ENCODE data around the gene MAD1L1.

MAD1L1 gene

DNA sequence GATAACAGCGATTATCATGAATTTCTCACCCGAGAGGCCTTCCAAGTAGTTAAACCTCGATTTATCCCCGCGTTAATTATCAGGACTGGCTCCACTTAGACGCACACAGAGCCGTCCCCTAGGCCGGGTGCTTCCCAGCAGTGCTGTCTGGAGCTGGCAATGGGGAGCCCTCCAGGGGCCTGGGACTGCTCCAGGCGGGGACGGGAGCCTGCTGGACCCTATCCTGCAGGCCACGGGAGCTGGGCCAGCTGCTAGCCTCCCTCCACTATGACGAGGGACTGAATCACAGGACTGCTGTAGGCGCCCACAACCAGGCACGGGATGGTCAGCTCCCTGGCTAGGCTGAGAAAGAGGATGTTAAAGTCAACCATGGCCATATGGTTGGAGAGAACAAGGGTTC is 333.5 kb downstream of the MAD1L1 start:
- peak; percentile 5 for DNase-seq

DNA sequence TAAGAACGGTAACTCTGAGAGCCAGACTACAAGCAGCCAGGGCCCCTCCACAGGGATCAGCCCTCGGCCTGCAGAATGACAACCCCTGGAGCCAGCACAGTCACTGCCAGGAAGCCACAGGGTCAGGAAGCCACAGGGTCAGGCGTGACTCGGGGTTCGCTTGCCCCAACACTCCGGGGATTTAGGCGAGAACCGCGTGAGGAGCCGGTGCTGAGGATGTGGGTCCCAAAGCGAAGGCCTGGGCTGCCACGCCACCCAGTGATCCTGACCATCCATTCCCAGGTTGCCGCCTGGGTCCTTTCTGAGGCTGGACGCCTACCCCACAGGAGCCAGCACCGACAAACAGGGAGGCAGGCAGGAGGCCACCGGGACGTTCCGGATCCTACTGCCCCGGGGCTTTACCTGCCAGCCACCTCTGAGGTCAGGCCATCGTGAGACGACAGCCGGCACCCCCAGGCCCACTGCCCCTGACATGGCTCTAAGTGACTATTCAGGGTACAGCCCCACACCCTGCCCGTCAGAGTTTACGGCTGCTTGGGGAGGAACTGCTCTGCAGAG is 334.0 kb downstream of the MAD1L1 start:
- DNase-seq, result no peak

DNA sequence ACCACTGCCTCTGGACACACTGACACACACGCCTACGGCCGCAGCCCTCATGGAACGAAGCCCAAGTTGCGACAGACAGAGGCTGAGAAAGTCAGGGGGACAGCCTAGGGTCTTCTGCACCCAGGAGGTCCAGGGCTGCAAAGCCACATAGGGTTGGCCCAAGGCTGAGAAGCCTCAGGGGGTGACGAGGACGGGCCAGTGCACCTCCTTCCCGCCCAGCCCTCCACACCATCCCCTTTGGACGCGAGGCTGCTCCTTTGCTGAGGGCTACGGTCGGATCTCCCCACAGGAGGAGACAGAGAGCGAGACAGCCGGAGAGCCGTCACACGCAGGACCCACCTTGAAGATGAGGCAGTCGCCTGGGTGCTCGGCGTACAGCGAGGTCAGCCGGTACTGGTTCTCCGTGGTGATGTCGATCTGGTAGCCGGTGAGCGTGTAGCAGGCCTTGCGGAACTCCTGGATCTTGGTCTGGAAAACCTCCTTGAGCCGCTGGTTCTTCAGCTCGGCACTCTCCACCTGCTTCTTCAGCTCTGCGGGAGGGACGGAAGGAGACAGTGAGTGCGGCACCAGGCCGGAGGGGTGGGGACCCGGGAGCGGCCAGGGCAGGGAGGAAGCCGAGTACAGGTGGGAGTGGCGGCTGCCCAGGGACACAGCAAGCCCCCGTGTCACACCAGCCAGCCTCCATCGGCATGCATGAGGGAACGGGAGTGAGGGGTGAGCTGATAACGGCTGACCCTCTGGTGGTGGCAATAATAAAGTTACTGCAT is 334.7 kb downstream of the MAD1L1 start:
- DNase-seq, result no peak

DNA sequence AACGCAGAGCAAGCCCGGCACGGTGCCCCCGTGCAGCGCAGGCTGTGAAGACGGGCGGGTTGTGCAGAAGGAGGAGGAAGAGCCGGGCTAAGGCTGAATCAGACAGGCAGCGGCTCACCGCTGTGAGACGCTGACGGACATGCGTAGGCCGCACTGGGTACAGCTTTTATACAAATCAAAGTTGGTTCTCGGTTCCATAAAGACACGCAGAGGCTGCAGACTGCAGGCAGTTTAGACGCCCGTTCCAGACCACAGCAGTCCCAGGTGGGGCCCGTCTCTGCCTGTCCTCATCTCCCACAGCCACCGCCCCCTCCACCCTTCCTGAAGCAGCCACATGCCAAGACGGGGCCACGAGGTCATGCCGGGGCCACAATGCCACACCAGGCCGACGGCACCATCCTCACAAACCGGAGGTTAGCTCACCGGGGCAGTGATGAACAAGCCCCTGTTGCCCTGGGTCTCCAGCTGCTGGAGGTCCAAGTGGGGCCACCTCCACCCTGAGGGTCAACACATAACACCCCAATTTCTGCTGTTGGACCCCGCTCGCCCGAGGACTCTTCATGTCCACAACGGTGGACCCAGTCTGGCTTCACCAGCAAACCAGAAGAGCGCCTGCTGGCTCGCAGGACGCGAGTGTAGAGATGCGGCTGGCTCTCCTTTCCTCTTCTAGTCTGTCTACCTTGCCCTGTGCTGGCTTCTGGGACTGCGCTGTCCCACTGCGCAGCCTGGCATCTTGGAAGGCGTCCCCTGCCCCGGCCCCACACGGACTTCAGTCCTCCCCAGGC is 335.5 kb downstream of the MAD1L1 start:
- no peak for DNase-seq

DNA sequence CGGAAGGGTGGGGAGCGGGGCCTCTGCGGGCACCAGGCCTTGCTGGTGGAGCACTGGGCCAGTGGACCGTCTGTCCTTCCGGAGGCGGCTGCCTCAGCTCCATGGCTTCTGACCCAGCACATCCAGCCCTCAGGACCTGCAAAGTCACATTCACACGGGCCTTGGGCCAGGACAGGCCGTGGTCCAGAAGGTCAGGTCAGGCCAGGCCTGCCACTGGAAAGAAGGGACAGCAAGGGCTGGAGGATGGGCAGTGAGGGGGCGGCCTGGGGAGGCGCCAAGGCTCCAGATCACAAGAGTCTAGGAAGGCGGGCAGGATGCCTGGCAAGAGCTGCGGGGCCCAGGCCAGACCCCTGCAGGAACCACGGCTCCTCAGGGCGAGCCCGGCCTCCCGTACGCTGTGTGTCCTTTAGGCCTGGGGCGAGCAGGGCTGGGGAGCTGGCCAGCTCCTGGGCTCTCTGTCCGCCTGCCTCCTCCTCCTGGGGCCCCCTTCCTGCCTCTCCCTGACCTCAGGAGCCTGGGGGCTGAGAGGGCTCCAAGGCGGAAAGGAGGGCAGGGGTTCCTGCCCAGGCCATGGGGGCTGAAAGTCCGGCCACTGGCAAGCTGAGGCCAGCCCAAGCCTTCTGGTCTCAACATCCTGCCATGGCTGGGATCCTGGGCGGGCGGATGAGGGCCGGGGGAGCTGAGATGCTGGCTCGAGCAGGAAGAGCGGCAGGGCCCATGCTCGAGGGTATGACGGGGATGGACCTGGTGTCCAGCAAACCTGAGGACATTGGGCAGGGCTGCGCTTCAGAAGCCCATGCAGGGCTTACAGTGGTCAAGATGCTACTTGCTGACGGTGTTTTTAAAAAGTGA is 336.9 kb downstream of the MAD1L1 start:
- no peak for DNase-seq

DNA sequence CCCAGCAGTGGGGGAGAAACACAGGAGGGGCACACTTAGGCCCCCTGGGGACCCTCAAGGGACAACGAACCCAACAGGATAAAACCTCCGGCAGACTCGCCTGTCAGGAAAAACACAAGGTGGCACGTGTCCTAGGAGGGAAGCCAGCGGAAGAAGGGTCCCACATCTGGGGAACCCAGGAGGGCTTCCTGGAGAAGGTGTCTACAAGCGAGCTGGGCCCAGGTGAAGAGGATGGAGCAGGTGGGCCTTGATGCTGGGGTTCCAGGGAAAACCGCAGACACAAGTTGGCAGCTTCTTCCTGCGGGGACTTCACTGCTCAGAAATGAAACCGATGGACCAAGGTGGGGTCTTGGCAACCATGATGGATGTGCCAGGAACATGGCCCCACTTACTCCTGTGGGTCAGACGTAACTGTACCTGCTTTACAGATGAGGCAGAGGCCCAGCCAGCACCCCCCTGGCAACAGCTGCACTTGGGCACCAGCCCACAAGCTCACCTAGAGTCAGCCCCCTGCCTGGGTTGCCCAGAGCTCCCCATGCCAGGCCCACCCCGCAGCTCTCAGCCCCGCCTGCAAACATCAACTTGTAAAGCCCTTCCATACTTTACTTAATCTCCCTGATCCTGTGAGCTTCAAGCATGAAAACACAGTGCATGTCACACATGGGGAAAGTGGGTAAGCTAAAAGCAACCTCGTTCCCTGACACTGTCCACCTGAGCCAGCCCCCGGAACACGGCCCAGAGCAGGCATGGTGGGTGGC is 337.7 kb downstream of the MAD1L1 start:
- DNase-seq, result no peak

DNA sequence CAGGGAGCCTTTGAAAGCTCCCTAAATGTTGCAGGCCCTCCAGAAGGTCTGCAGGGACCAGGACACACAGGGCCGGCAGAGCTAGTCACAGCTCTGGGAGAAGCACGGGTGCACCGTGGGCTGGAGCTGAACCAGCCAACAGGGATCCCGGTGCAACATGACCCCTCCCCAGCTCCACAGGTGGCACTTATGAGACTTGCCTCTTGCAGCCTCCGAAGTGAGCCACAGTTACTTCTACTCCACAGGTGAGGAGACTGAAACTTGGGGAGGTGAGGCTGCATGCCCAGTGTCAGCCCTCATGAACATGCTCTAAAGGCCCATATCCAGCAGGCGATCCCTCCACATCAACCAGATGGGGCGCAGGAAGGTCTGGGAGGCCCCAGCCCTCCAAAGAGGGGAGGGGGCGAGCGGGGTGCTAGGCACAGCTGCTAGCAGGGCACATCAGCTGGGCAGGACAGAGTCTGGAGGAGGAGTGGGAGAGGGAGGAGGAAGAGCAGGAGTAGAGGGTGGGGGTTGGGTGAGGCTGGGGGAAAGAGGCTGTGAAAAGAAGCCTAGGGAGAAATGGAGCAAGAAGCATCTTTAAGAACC is 338.3 kb downstream of the MAD1L1 start:
- no peak for DNase-seq

DNA sequence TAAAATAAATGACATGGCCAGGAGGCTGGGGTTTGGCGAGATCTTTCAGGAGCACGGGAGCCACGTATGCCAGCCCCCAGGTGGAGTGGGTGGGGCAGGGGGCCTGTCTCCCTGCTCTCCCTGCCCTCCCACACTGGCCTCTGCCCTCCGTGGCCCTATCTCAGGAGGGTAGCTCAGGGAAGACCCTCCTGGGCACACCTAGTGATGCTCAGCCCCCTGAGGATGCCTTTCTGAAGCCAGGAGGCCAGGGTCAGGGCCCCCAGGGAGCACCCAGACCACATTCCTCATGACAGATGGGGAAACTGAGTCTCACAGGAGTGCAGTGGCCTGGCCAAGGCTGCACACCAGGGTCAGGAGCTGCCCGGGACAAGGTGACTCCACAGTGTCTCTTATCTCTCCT is 339.3 kb downstream of the MAD1L1 start:
- DNase-seq, result no peak

DNA sequence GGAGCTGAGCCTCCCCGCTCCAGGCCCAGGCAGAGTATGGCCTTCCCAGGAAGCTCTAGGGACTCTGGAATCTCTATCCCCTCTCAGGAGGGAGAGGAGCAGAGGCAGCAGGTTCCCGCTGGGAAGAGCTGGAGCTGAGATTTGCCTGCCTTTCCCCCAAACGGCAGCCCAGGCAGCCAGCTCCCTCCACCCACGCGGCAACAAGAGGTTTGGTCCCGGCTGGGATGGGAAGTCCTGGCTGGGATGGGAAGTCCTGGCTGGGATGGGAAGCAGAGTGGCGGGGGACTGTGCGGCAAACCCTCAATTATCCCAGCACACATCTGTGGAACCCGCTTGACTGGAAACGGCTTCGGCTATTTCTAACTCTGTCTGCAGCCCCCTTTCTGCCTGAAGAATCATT is 339.7 kb downstream of the MAD1L1 start:
- DNase-seq, result no peak

DNA sequence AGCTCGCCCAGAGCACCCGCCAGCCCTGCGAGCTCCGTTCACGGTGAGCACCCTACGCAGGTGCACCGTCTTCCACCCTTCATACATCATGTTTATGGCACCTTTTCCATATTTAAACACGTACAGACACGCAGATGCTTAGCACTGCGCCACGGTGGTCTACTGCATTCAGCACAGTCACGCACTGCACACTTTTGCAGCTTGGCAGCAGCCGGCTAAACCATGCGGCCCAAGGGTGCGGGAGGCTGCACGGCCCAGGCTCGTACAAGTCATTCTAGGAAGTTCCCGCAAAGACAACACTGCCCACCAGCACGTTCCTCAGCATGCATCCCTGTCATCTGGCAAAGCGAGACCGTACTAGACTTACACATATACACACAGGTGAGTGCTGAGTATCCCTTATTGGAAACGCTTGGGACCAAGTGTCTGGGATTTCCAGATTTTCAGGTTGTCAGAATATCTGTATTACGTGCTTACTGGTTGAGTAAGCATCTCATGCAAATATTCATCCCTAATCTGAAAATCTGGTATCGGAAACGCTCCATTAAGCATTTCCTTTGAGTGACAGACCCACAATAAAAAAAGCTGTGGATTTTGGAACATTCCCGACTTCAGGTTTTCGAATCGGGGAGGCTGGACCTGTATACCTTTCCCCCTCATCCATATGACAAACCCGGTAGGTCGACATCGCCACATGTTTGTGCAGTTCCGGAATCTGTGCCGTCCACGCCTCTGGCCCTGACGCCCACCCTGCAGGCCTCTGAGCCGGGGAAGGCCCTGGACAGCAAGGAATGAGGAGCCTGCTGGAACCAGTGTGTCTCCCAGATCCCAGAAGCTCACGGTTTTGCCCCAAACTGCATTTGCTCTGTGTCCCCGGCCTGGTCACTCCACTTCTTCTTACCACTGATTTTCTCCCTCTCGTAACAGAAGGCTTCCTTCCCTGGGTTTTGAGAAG is 340.5 kb downstream of the MAD1L1 start:
- no peak for DNase-seq

DNA sequence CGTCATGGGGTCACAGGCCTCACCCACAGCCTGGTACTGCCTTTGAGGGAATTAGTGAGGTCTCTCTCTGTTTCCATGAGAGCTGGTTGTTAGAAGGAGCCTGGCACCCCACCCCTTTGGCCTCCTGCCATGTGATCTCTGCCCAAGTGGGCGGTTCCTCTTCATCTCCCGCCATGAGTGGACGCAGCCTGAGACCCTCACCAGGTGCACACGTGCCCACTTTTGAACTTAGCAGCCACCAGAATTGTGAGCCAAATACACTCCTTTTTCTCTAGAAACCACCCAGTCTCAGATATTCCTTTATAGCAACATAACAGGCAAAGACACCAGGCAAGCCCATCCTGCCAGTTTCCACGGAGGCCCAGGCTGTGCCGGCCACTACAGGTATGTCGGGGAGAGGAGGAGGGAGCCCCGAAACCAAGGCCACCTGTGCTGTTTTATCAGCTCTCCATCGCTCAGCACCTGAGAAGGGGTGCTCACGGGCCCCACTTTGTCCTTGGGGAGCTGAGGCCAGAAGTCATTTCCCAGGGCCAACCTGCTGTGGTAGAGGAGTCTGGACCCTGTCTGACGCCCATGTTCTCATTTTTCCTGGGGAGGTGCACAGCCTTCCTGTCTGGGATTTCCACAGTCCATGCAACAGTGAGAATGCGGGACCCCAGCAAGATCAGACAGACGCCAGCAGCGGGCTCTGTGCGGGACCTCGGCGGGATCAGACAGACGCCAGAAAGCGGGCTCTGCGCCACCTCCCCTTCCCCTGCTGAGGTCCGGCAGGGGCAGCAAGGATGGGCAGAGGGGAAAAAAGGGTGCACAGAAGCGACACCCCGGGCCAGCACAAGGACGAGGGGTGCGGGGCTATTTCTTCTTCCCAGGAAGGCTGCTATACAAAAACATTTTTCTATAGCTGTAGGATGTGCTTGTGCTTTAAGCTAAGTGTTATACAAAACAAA is 342.2 kb downstream of the MAD1L1 start:
- DNase-seq, result no peak

DNA sequence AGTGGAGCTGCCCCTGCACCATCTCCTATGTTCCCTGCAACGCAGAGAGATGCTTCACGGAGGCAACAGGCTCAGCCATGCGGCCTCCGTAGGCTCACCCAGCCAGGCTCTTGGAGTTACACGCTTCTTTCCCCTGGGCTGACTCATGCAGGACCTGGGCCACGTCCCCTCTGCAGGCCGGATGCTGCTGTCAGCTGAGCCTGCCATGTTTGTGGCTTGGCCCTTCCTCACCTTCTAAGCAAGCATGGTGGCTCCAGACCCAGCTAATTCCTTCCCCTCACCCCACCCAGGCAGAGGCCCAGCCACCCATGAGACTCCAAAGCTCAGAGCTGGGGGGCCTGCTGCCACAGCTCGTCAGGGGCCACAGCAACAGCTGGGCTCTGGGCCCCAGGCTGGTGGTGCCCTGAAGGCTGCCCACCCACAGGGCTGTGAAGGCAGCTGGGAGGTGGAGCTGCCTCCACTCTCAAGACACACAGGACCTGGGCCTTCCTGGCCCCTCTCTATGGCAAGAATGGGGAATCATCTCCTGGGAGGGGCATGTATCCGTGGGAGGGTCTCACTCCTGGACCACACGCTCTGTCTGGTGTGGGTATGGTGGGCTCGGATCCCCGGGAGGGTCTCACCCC is 343.1 kb downstream of the MAD1L1 start:
- peak; percentile 30 for DNase-seq

DNA sequence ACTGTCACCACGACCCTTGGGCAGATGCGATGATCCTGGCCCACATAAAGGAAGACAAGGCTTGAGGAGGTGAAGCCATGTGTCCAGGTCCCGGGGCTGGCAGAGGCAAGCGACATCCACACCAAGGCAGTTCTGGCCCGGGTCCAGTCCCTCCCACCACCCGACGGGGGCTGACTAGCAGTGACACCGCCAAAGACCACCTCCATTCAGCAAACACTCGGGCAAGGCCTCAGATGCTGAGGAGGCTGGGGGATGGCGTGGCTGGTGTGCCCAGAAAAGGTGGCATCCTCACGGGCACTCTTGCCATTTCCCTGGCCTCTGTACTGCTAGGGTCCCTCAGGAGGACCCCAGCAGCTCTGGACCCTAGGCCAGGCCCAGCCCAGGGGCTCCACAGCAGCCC is 343.7 kb downstream of the MAD1L1 start:
- no peak for DNase-seq

DNA sequence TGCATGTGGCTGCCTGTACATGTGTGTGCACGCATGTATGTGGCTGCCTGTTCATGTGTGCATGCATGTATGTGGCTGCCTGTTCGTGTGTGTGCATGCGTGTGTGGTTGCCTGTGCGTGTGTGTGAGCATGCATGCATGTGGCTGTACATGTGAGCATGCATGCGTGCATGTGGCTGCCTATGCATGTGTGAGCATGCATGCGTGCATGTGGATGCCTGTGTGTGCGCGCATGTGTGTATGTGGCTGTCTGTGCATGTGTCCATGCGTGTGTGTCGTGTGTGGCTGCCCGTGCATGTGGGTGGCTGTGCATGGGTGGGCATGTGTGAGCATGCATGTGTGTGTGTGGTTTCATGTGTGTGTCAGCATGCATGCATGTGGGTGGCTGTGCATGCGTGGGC is 344.3 kb downstream of the MAD1L1 start:
- no peak for DNase-seq

DNA sequence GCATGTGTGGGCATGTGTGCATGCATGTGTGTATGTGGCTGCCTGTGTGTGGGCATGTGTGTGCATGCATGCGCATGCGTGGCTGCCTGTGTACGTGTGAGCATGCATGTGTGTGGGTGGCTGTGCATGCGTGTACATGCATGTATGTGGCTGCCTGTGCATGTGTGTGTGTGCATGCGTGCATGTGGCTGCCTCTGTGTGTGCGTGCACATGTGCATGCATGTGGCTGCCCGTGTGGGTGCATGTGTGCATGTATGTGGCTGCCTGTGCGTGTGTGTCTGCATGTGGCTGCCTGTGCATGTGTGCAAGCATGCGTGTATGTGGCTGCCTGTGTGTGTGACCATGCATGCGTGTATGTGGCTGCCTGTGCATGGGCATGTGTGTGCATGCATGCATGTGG is 345.5 kb downstream of the MAD1L1 start:
- no peak for DNase-seq

DNA sequence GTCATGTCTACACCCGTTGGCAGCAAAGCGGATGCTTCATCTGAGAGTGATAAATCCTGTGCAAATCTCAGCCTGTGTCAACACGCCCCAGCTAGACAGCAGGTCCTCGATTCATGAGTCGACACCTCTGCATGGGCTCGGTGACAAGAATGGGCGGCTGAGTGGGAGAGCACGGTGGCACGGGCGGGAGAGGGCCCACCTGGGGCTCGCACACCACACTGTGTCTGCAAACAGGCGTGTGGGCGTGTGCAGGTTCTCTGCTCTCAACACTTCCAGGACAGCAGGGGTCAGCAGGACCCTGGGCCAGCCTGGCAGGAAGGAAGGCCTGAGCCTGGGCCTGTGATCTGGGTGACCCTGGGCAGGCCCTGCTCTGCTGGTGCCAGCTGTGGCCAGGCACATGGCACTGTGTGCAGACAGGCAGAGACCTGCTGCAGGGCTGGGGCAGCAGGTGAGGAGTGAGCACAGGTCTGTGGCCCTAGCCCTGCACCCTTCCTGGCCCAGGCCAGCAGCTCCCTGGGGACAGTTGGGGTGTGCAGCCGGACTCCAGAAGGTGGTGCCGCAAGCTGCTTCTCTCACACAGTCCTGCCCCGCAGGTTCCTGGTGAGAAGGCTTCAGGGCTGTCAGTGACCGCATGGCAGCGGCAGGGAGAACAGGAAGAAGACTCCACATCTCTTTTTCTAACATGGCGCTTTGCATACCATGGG is 346.2 kb downstream of the MAD1L1 start:
- DNase-seq, result peak; percentile 5

DNA sequence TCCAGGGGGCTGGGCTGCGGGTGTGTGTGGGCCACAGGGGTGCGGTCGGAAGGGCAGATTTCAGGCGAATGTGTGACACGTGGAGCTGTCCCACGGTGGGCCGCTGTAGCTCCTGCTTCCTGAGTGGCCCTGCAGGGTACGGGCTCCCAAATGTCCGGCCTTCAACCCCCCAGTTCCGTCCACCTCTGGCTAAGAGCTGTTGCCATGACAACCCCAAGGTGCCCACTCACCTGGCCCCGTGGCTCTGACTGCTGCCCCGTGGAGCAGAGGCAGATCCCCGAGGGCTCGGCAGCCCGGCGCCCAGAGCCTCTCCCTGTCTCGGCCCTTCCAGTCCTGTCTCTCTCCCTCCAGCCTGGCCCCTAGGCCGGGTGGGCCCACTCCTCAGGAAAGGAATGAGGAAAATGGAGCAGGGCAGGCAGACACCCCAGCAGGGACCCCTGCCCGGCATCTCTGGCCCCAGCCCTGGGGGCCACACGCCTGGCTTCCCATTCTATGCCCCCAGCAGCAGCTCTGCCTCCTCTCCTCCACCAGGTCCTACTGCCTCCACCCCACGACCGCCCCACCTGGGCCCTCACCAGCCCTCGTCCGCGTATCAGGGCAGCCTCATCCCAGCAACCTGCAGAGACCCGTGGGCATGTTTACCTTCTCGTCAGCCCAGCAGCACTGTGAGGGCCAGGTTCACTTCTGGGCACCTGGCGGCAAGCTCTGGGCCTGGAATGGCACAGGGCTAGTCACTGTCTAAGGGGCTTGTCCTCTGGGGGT is 347.1 kb downstream of the MAD1L1 start:
- no peak for DNase-seq
